ENCODE results near the gene NPFF. TPM values are rescaled to one million over a fixed set of nuclear protein-coding genes. Genes with fewer than 3 reads are reported as not detected.
"Not testable (repeated sequence)": the region's sequence is repeated elsewhere in the genome, so short reads cannot be mapped to it uniquely, and the experiment has no call there.

The NPFF gene
- polyA plus RNA-seq (2013, experiment 1 of 2), result not detected
- not detected for polyA plus RNA-seq (2013, experiment 2 of 2)

GRCh38 chr12:53506881-53507602, at the start of gene NPFF:
Gene NPFF, minus strand, starts transcription at chr12:53507484. Its CDS starts 10 bp downstream, at chr12:53507474.
- no peak within 1 kb of the TSS for H3K27ac ChIP-seq (ENCODE audit: low read depth, low read length, severe bottlenecking)
- peaks cover 74% of the 10 kb centered on the region for H3K36me3 ChIP-seq (ENCODE audit: control insufficient read depth, insufficient read depth, low read length)
- H3K9me3 ChIP-seq (ENCODE audit: control insufficient read depth, low read length), result no peaks in the 10 kb centered on the region
- peaks cover 5% of the 10 kb centered on the region for H3K4me1 ChIP-seq (ENCODE audit: control insufficient read depth, insufficient read depth, low read length, poor library complexity, severe bottlenecking)
- no peak within 1 kb of the TSS for H3K4me3 ChIP-seq (ENCODE audit: extremely low read depth, insufficient read depth, low read length, poor library complexity, severe bottlenecking)
- 88 to 99% methylated on average over 4 to 8 of the region's 9 CpGs for WGBS, 2 experiments (ENCODE audit: insufficient coverage in 2 of 2)

- H3K36me3 ChIP-seq (ENCODE audit: control insufficient read depth, insufficient read depth, low read length), result peaks cover 49% of the 10 kb centered on the region
- WGBS, 2 experiments (ENCODE audit: insufficient coverage in 2 of 2), result 94 to 96% methylated on average over 9 to 11 of the region's 14 CpGs
- no peak overlapping the region for H3K27ac ChIP-seq (ENCODE audit: low read depth, low read length, severe bottlenecking)
- no peaks in the 10 kb centered on the region for H3K9me3 ChIP-seq (ENCODE audit: control insufficient read depth, low read length)
- H3K4me3 ChIP-seq (ENCODE audit: extremely low read depth, insufficient read depth, low read length, poor library complexity, severe bottlenecking), result no peak overlapping the region
- H3K4me1 ChIP-seq (ENCODE audit: control insufficient read depth, insufficient read depth, low read length, poor library complexity, severe bottlenecking), result no peaks in the 10 kb centered on the region
These were observed 45.4 kb upstream of the NPFF start for GRCh38 chr12:53552361-53553327.

GRCh38 chr12:53551889-53552291, 44.6 kb upstream of the NPFF start:
- Histone ChIP-seq H3K27ac (ENCODE audit: low read depth, low read length, severe bottlenecking) (peak overlapping the region; percentile 10), H3K4me1 (ENCODE audit: control insufficient read depth, insufficient read depth, low read length, poor library complexity, severe bottlenecking) (no peaks in the 10 kb centered on the region), H3K4me3 (ENCODE audit: extremely low read depth, insufficient read depth, low read length, poor library complexity, severe bottlenecking) (no peak overlapping the region), H3K36me3 (ENCODE audit: control insufficient read depth, insufficient read depth, low read length) (peaks cover 54% of the 10 kb centered on the region), H3K9me3 (ENCODE audit: control insufficient read depth, low read length) (no peaks in the 10 kb centered on the region)
- WGBS, 2 experiments (ENCODE audit: insufficient coverage in 2 of 2), result no CpG with 5 or more reads among the region's 2 CpGs

GRCh38 chr12:53550595-53550994, 43.3 kb upstream of the NPFF start:
- H3K27ac ChIP-seq (ENCODE audit: low read depth, low read length, severe bottlenecking), result no peak overlapping the region
- H3K9me3 ChIP-seq (ENCODE audit: control insufficient read depth, low read length), result no peaks in the 10 kb centered on the region
- H3K36me3 ChIP-seq (ENCODE audit: control insufficient read depth, insufficient read depth, low read length), result peaks cover 54% of the 10 kb centered on the region
- H3K4me3 ChIP-seq (ENCODE audit: extremely low read depth, insufficient read depth, low read length, poor library complexity, severe bottlenecking), result no peak overlapping the region
- 100% methylated on average over 1 of the region's 1 CpG for WGBS, 2 experiments (ENCODE audit: insufficient coverage in 2 of 2)
- H3K4me1 ChIP-seq (ENCODE audit: control insufficient read depth, insufficient read depth, low read length, poor library complexity, severe bottlenecking), result no peaks in the 10 kb centered on the region

GRCh38 chr12:53550131-53550530, 42.8 kb upstream of the NPFF start:
- H3K36me3 ChIP-seq (ENCODE audit: control insufficient read depth, insufficient read depth, low read length), result peaks cover 54% of the 10 kb centered on the region
- WGBS, 2 experiments (ENCODE audit: insufficient coverage in 2 of 2), result 94 to 100% methylated on average over 2 to 3 of the region's 8 CpGs
- not testable (repeated sequence) for H3K4me1 ChIP-seq (ENCODE audit: control insufficient read depth, insufficient read depth, low read length, poor library complexity, severe bottlenecking); H3K27ac ChIP-seq (ENCODE audit: low read depth, low read length, severe bottlenecking); H3K4me3 ChIP-seq (ENCODE audit: extremely low read depth, insufficient read depth, low read length, poor library complexity, severe bottlenecking); H3K9me3 ChIP-seq (ENCODE audit: control insufficient read depth, low read length)

GRCh38 chr12:53548354-53548753, 41.1 kb upstream of the NPFF start:
- not testable (repeated sequence) for H3K4me1 ChIP-seq (ENCODE audit: control insufficient read depth, insufficient read depth, low read length, poor library complexity, severe bottlenecking); H3K27ac ChIP-seq (ENCODE audit: low read depth, low read length, severe bottlenecking); H3K4me3 ChIP-seq (ENCODE audit: extremely low read depth, insufficient read depth, low read length, poor library complexity, severe bottlenecking); H3K9me3 ChIP-seq (ENCODE audit: control insufficient read depth, low read length)
- peaks cover 50% of the 10 kb centered on the region for H3K36me3 ChIP-seq (ENCODE audit: control insufficient read depth, insufficient read depth, low read length)
- 87 to 98% methylated on average over 3 to 5 of the region's 6 CpGs for WGBS, 2 experiments (ENCODE audit: insufficient coverage in 2 of 2)

- WGBS, 2 experiments (ENCODE audit: insufficient coverage in 2 of 2), result 65 to 67% methylated on average over 3 to 4 of the region's 5 CpGs
These were observed 36.3 kb upstream of the NPFF start for GRCh38 chr12:53543539-53543938.

GRCh38 chr12:53539526-53539925, 32.2 kb upstream of the NPFF start:
- Histone ChIP-seq H3K9me3 (ENCODE audit: control insufficient read depth, low read length) (no peaks in the 10 kb centered on the region), H3K4me1 (ENCODE audit: control insufficient read depth, insufficient read depth, low read length, poor library complexity, severe bottlenecking) (no peaks in the 10 kb centered on the region), H3K4me3 (ENCODE audit: extremely low read depth, insufficient read depth, low read length, poor library complexity, severe bottlenecking) (no peak overlapping the region), H3K36me3 (ENCODE audit: control insufficient read depth, insufficient read depth, low read length) (peaks cover 68% of the 10 kb centered on the region), H3K27ac (ENCODE audit: low read depth, low read length, severe bottlenecking) (no peak overlapping the region)
- 94 to 95% methylated on average over 3 of the region's 3 CpGs for WGBS, 2 experiments (ENCODE audit: insufficient coverage in 2 of 2)

More at GRCh38 chr12:53543539-53543938, 36.3 kb upstream of the NPFF start:
- Histone ChIP-seq H3K9me3 (ENCODE audit: control insufficient read depth, low read length) (no peaks in the 10 kb centered on the region), H3K4me1 (ENCODE audit: control insufficient read depth, insufficient read depth, low read length, poor library complexity, severe bottlenecking) (no peaks in the 10 kb centered on the region), H3K4me3 (ENCODE audit: extremely low read depth, insufficient read depth, low read length, poor library complexity, severe bottlenecking) (no peak overlapping the region), H3K27ac (ENCODE audit: low read depth, low read length, severe bottlenecking) (peak overlapping the region; percentile 33), H3K36me3 (ENCODE audit: control insufficient read depth, insufficient read depth, low read length) (peaks cover 49% of the 10 kb centered on the region)

- WGBS, 2 experiments (ENCODE audit: insufficient coverage in 2 of 2), result 67 to 70% methylated on average over 1 of the region's 1 CpG
- H3K4me3 ChIP-seq (ENCODE audit: extremely low read depth, insufficient read depth, low read length, poor library complexity, severe bottlenecking), result no peak overlapping the region
- H3K27ac ChIP-seq (ENCODE audit: low read depth, low read length, severe bottlenecking), result no peak overlapping the region
- H3K4me1 ChIP-seq (ENCODE audit: control insufficient read depth, insufficient read depth, low read length, poor library complexity, severe bottlenecking), result no peaks in the 10 kb centered on the region
- H3K36me3 ChIP-seq (ENCODE audit: control insufficient read depth, insufficient read depth, low read length), result peaks cover 79% of the 10 kb centered on the region
- no peaks in the 10 kb centered on the region for H3K9me3 ChIP-seq (ENCODE audit: control insufficient read depth, low read length)
These were observed 31.0 kb upstream of the NPFF start for GRCh38 chr12:53538209-53538689.

- Histone ChIP-seq H3K4me3 (ENCODE audit: extremely low read depth, insufficient read depth, low read length, poor library complexity, severe bottlenecking) (no peak overlapping the region), H3K27ac (ENCODE audit: low read depth, low read length, severe bottlenecking) (no peak overlapping the region), H3K4me1 (ENCODE audit: control insufficient read depth, insufficient read depth, low read length, poor library complexity, severe bottlenecking) (no peaks in the 10 kb centered on the region), H3K9me3 (ENCODE audit: control insufficient read depth, low read length) (no peaks in the 10 kb centered on the region), H3K36me3 (ENCODE audit: control insufficient read depth, insufficient read depth, low read length) (peaks cover 83% of the 10 kb centered on the region)
- 100% methylated on average over 1 of the region's 3 CpGs; no CpG with 5 or more reads in 1 of the 2 experiments for WGBS, 2 experiments (ENCODE audit: insufficient coverage in 2 of 2)
These were observed 29.7 kb upstream of the NPFF start for GRCh38 chr12:53536962-53537361.
